Heart left ventricle (tissue), 16 donors: ENCODE results near the gene AKAP12. TPM values are rescaled to one million over a fixed set of nuclear protein-coding genes. Genes with fewer than 3 reads are reported as not detected.
"Not testable (repeated sequence)": the region's sequence is repeated elsewhere in the genome, so short reads cannot be mapped to it uniquely, and the experiment has no call there.

Experiments used
- ATAC-seq, 4 donors: fragments of 200-7000 bp; cut with Tn5 transposase; one replicate each; pipeline ENCODE4 v1.9.1; 2020 to 2022; ENCODE audit warnings: moderate library complexity in 4 of 4, mild to moderate bottlenecking in 3 of 4, moderate number of reproducible peaks in 1 of 4
- DNase-seq, 5 donors: peaks; one replicate each; pipeline ENCODE4 v3.0.0-alpha.2; 2020
- H3K27ac ChIP-seq, 12 donors: fragments of 200-600 bp; sonication (generic) in 4 of 12; one replicate each; pipeline versions ENCODE4 v1.5.0 to v1.8.0; 2016 to 2022; ENCODE audit warnings: mild to moderate bottlenecking in 2 of 12
- H3K27me3 ChIP-seq, 9 donors: fragments of 200-600 bp; sonication (generic) in 2 of 9; one replicate each; pipeline versions ENCODE4 v1.5.1 to v1.8.0; 2016 to 2022; ENCODE audit warnings: mild to moderate bottlenecking in 3 of 9
- H3K36me3 ChIP-seq, 9 donors: fragments of 200-600 bp; sonication (generic) in 2 of 9; one replicate each; pipeline versions ENCODE4 v1.5.0 to v1.8.0; 2018 to 2022; ENCODE audit warnings: mild to moderate bottlenecking in 2 of 9
- H3K4me1 ChIP-seq, 12 donors: fragments of 200-600 bp; sonication (generic) in 4 of 12; one replicate each; pipeline versions ENCODE4 v1.5.0 to v1.8.0; 2016 to 2022; ENCODE audit warnings: mild to moderate bottlenecking in 3 of 12
- H3K4me3 ChIP-seq, 12 donors: fragments of 200-600 bp; sonication (generic) in 4 of 12; one replicate each; pipeline versions ENCODE4 v1.5.0 to v1.8.0; 2017 to 2022; ENCODE audit warnings: mild to moderate bottlenecking in 9 of 12, moderate library complexity in 4 of 12
- H3K9me3 ChIP-seq, 12 donors: fragments of 200-600 bp; sonication (generic) in 4 of 12; one replicate each; pipeline versions ENCODE4 v1.5.0 to v1.8.0; 2016 to 2022; ENCODE audit warnings: mild to moderate bottlenecking in 1 of 12
- CTCF ChIP-seq, 12 donors: fragments of 200-600 bp; sonication (generic) in 4 of 12; IDR thresholded peaks; one replicate each; pipeline versions ENCODE4 v1.5.0 to v1.8.0; 2018 to 2022; ENCODE audit warnings: antibody characterized with exemption in 12 of 12, mild to moderate bottlenecking in 5 of 12
- POLR2A ChIP-seq, 2 donors: fragments of 450-650 bp; IDR thresholded peaks; one replicate each; pipeline ENCODE4 v1.6.1; 2017; ENCODE audit warnings: antibody characterized with exemption in 2 of 2, mild to moderate bottlenecking in 2 of 2, moderate library complexity in 2 of 2
- WGBS, 4 donors: extraction: QIAGEN DNeasy Blood & Tissue Kit in 2 of 4; methylation state at CpG; one replicate each; pipeline versions ENCODE4 v1.1.5 to v1.1.7; 2013 to 2018; 5-methylcytosine and 5-hydroxymethylcytosine counted together
- intact Hi-C, 10 donors: fragments of 100-400 bp; cut with DNase I; formaldehyde crosslinking; loops; one replicate each; pipeline versions ENCODE4 v1.11.1 to v1.14.2; 2022
- polyA plus RNA-seq, 2 donors: library from polyadenylated mRNA; stranded (reverse); fragments of 200-250 nt; gene quantifications; one replicate each; pipeline ENCODE4 v1.2.3, GENCODE V29; 2013
- total RNA-seq, 9 donors: library from RNA; depleted of rRNA in 2 of 9; stranded (reverse); fragments of >200 nt in 2 of 9; fragmentation: NEBNext Ultra II Directional in 3 of 9; extraction: Animal tissue kit (Norgen Biotek cat#: 25700) in 3 of 9; gene quantifications; one replicate each; pipeline versions ENCODE4 v1.1.0 to v1.2.4, GENCODE V29; 2016 to 2023
- donor health status: ischemic (EF 13 %, LVEDD 7.1; RV severe dilation, severe dysfunction).
- donor health status: healthy with polysubstance abuse.
- donor health status: DM: no; HTN: yes; CAD: no.
- donor health status: DM: no; HTN: no; CAD: no.
- donor health status: ischemic (EF 25% LVEDD 6.9; RV normal size, moderate dysfunction).
- donor health status: ischemic (EF 25% LVEDD 5.7; RV mildly dilated, moderate dysfunction).
- donor health status: healthy.
- donor health status: DM: yes; HTN: yes; CAD: no.
- donor health status: ischemic (EF 35%, LVEDD 5.7; RV mildly dilated, moderate dysfunction).
- donor health status: nonischemic (EF 11% LVEDD 7.7; RV severe dilation, severe dysfunction).
- donor health status: DM: yes; HTN: yes; CAD: no.
- donor health status: PGD.
- donor health status: ischemic (EF 29% LVEDD 5.4; RV normal size, mild dysfunction).
- donor health status: nonischemic (EF 23%, LVEDD 6.1; RV moderate dilation, normal function).

AKAP12 gene
- total and polyA plus RNA-seq, 11 donors: 3.7 to 33.5 (median 13.8) TPM

GRCh38 chr6:151338651-151339200, 99.0 kb downstream of the AKAP12 start:
- DNase-seq (no peak), ATAC-seq (no peak)
- 86 to 90% (median 89%) methylated on average over 11 of the region's 11 CpGs for WGBS, 4 donors
- Histone ChIP-seq H3K27me3 (no peaks in the 10 kb centered on the region), H3K4me3 (no peak overlapping the region), H3K36me3 (peaks cover 0 to 4% (median 0%) of the 10 kb centered on the region in 9 donors), H3K27ac (no peak overlapping the region), H3K4me1 (peaks cover 0 to 2% (median 0%) of the 10 kb centered on the region in 12 donors), H3K9me3 (peaks cover 0 to 3% (median 0%) of the 10 kb centered on the region in 12 donors)
- intact Hi-C loops: loop anchor here in 1 of 10 donors (10.0 kb wide), 1 partner anchor 924 kb away; no protein-coding TSS in a partner anchor
- TF ChIP-seq CTCF (IDR thresholded peaks at IDR 0.05): no peak
- TF ChIP-seq POLR2A (IDR thresholded peaks at IDR 0.05): no peak

GRCh38 chr6:151339369-151339768, 99.6 kb downstream of the AKAP12 start:
- ATAC-seq: no peak
- Histone ChIP-seq H3K36me3 (peaks cover 0 to 4% (median 0%) of the 10 kb centered on the region in 9 donors), H3K27ac (no peak overlapping the region), H3K27me3 (no peaks in the 10 kb centered on the region), H3K9me3 (peaks cover 0 to 3% (median 0%) of the 10 kb centered on the region in 12 donors), H3K4me1 (peaks cover 0 to 2% (median 0%) of the 10 kb centered on the region in 12 donors), H3K4me3 (no peak overlapping the region)
- 77 to 81% (median 78%) methylated on average over 4 of the region's 4 CpGs for WGBS, 4 donors
- intact Hi-C loops: loop anchor here in 1 of 10 donors (10.0 kb wide), 1 partner anchor 925 kb away; no protein-coding TSS in a partner anchor
- DNase-seq: no peak
- TF ChIP-seq POLR2A (IDR thresholded peaks at IDR 0.05): no peak
- no peak for TF ChIP-seq CTCF (IDR thresholded peaks at IDR 0.05)

- Histone ChIP-seq H3K27me3 (no peaks in the 10 kb centered on the region), H3K4me1 (no peaks in the 10 kb centered on the region), H3K9me3 (peaks cover 0 to 3% (median 0%) of the 10 kb centered on the region in 12 donors), H3K36me3 (peaks cover 0 to 4% (median 0%) of the 10 kb centered on the region in 9 donors), H3K27ac (no peak overlapping the region), H3K4me3 (no peak overlapping the region)
- intact Hi-C loops: no loop called here
- DNase-seq (no peak), ATAC-seq (no peak)
- no peak for TF ChIP-seq CTCF (IDR thresholded peaks at IDR 0.05)
- no peak for TF ChIP-seq POLR2A (IDR thresholded peaks at IDR 0.05)
- WGBS, 4 donors: 83 to 88% (median 86%) methylated on average over 15 of the region's 15 CpGs
These were observed 100.6 kb downstream of the AKAP12 start for GRCh38 chr6:151340219-151340978.

GRCh38 chr6:151341476-151342195, 101.9 kb downstream of the AKAP12 start:
- Histone ChIP-seq H3K27me3 (no peaks in the 10 kb centered on the region), H3K4me1 (no peaks in the 10 kb centered on the region), H3K9me3 (no peaks in the 10 kb centered on the region), H3K4me3 (no peak overlapping the region), H3K36me3 (peaks cover 0 to 4% (median 0%) of the 10 kb centered on the region in 9 donors), H3K27ac (no peak overlapping the region)
- DNase-seq: no peak
- intact Hi-C loops: no loop called here
- TF ChIP-seq POLR2A (IDR thresholded peaks at IDR 0.05): no peak
- TF ChIP-seq CTCF (IDR thresholded peaks at IDR 0.05): no peak
- 94 to 100% (median 95%) methylated on average over 19 to 52 of the region's 52 CpGs for WGBS, 4 donors
- no peak for ATAC-seq

- not testable (repeated sequence) for H3K9me3 ChIP-seq
These were observed 103.0 kb downstream of the AKAP12 start for GRCh38 chr6:151342750-151343149.

More at GRCh38 chr6:151342750-151343149, 103.0 kb downstream of the AKAP12 start:
- DNase-seq, intact Hi-C loops, H3K27me3 ChIP-seq, H3K4me1 ChIP-seq, H3K4me3 ChIP-seq, H3K27ac ChIP-seq, H3K36me3 ChIP-seq, ATAC-seq: not testable (repeated sequence)
- WGBS, 4 donors: 91 to 96% (median 94%) methylated on average over 10 of the region's 10 CpGs
